MV-4-11 (cell line): ENCODE data around the gene PPARD.
"Not testable (repeated sequence)": the region's sequence is repeated elsewhere in the genome, so short reads cannot be mapped to it uniquely, and the experiment has no call there.

Experiments used
- DNase-seq: peaks from one replicate; lab custom pipeline; 2025; lab: John Stamatoyannopoulos, UW

The PPARD gene

GRCh38 chr6:35312076-35312800 is 30.1 kb upstream of the PPARD start:
- DNase-seq: no peak

DNA sequence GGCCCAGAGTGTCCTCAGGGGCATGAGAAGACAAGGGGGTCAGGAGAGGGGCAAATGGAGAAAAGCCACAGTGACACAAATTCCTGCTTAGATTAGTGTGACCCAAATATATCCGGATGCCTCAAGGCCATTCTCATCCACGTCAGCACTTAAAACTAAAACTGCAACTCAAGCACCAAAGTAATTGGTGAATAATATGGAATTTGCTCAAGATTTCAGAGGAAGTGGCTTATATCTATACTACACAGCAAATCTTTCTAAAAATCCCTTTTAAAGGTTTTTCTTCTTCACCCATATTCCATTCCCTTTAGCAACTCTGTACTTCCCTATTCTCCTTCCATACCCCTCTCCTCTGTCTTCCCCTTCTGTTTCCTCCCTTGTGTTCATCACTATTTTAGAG is 29.6 kb upstream of the PPARD start:
- DNase-seq: peak; percentile 17

DNA sequence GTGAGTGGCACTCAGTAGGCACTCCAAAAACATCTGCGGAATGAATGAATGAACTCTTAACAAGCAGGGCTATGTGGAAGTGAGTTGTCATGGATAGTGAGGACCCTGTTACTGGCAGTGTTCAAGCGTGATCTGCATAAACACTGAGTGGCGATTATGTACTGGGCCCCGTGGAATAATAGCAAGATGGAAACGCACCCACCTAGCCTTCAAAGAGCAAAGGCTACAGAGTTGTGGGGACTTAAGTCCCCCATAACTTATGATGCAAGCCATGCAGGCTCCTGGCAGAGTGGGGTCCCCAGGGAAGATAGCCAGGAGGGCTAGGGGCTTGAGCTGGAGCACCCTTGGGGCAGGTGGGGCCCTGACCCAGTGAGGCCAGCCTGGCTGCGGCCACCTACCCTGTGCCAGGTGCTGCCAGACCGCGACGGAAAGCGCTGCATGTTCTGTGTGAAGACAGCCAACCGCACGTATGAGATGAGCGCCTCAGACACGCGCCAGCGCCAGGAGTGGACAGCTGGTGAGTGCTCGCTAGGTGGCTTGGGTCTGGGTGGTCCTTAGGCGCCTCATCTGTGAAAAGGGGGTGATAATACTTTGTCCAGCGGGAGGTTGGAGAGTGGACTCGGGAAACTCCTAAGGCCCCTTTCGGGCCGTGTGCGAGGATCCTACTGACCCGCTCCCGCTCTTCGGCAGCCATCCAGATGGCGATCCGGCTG is 24.7 kb upstream of the PPARD start:
- DNase-seq: no peak

- no peak for DNase-seq
Observed at GRCh38 chr6:35318196-35319171, 23.9 kb upstream of the PPARD start.

- DNase-seq: no peak
Observed at GRCh38 chr6:35319346-35320030, 22.9 kb upstream of the PPARD start.

DNA sequence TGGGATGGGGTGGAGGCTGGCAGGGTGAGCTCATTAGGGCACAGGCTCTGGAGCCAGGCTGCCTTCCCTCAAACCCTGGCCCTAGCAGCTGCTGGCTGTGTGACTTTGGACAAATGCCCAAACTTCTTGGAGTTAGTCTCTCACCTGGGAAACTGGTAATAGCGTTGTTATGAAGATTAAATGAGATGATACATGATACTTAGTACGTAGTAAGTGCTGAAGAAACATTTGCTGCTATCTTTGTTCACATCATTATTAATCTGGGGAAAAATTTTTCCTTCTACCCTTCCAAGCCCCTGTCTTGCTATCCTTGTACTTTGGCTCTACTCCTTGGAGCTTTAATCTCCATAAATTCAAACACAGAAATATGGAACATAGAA is 22.3 kb upstream of the PPARD start:
- no peak for DNase-seq

- no peak for DNase-seq
Observed at GRCh38 chr6:35321091-35321490, 21.3 kb upstream of the PPARD start.

- peak; percentile 61 for DNase-seq
Observed at GRCh38 chr6:35327349-35328027, 14.9 kb upstream of the PPARD start.

DNA sequence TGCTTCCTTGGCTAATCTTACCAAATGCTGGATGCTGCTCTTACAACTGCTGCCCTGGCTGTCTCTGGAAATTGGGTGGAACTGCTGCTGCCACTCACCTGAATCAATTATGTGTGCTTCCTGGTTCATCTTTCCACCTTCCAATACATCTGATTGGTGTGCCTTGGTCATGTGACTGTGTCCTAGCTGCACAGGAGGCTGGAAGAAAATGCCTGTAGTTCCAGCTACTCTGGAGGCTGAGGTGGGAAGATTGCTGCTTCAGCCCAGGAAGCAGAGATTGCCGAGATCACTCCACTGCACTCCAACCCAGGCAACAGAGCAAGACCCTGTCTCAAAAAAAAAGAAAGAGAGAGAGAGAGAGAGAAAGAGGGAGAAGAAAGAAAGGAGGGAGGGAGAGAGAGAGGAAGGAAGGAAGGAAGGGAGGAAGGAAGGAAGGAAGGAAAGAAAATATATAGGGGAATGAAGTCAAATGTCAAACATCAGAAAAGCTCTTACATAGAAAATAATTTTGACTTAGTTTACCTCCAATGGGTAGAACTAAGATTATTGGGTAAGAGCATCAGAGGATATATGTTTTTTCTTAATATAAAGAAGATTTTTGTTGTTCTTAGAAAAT is 14.1 kb upstream of the PPARD start:
- DNase-seq: no peak

DNA sequence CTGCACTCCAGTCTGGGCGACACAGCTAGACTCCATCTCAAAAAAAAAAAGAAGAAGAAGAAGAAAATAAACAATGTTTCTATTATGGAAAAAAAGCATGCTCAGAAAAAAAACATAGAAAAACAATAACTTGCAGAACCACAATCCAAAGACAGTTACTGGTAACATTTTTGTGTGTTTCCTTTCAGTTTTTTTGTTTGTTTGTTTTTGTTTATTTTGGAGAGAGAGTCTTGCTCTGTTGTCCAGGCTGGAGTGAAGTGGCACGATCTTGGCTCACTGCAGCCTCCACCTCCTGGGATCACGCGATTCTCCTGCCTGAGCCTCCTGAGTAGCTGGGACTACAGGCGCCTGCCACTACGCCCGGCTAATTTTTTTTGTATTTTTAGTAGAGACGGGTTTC is 13.4 kb upstream of the PPARD start:
- not testable (repeated sequence) for DNase-seq

DNA sequence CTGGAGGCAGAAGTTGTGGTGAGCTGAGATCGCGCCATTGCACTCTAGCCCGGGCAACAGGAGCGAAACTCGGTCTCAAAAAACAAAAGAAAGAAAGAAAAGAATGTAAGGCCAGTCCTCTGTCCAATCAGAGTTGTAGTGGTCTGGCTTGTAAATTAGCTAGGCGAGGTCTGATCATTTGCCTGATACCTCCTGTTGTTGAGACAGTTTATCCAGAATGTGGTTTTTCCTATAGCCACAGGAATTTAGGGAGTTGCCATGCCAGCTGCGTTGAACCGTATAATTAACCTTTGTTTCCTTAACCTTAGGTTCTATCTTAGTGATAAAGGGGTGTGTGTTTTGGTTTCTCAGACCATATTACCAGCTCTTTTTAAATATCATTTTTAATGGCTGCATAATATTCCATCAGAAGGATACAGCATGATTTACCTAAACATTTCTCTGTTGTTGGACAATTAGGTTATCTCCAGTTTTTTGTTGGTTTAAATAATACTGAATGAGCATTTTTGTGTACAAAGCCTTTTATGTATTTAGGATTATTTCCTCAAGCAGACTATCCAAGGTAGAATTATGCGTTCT is 11.7 kb upstream of the PPARD start:
- no peak for DNase-seq

GRCh38 chr6:35332074-35332887 is 10.1 kb upstream of the PPARD start:
- not testable (repeated sequence) for DNase-seq

DNA sequence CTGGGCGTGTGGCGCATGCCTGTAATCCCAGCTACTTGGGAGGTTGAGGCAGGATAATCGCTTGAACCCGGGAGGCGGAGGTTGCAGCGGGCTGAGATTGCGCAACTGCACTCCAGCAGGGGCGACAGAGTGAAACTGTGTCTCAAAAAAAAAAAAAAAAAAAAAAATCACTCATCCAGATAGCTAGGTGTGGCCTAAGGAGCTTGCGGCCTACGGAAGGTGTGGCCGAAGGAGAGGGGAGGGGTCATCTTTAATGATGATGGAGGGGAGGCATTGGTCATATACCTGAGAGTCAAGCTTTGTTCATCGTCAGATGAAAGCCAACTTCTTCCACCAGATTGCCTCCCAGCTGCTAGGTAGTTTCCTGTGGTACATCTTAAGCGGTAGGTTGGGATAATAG is 801 bp upstream of the PPARD start:
- no peak for DNase-seq

GRCh38 chr6:35343092-35343834 is 905 bp downstream of the PPARD start:
- peak; percentile 83 for DNase-seq

DNA sequence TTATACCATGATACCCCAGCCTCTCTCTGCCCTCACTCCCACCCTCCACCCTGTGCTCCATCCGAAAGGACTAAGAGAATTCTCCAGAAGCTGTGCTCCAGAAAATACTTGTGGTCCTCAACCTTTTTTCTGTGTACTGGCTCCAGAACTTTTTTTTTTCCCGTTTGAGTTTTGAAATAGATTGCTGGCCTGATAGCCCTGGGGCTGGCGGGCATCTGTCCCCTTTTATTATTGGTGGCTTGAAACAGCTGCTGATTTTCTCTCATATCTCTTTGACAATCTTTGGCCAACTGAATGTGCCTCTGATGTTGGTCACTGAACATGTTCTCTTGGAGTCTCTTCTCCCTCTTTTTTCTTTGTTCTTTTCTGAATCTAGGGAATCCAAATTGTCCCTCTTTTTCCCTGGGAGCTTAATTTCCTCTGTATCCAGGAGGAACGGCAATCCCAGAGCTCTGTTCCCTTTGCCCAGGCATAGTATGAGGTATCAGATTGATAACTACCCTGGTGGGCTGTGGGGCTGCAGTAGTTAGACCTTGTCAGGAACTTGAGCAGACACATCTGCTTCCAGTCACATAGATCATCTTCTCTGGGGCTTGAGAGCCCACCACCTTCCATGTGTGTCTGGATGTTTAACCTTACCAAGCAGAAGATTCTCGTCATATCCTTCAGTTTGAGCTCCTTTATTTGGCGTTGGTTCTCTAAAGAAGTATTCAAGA is 1.6 kb downstream of the PPARD start:
- DNase-seq: no peak

GRCh38 chr6:35351422-35351821 is 9.1 kb downstream of the PPARD start:
- DNase-seq: no peak

DNA sequence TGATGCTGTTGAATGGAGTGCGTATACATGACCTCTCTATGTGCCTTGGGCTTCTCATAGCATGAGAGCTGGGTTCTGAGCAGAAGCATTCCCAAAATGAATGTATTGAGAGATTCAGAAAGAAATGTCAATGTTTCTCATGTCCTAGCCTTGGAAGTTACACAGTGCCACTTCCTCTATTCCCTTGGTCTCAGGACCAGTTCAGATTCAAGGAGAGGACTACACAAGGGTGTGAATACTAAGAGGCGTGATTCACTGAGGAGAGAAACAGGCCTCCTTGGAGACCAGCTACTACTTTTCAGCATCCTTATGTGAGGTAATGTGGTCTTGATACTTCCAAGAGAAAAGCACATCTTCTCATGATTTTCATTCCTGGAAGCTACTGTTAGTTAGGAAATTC is 10.4 kb downstream of the PPARD start:
- no peak for DNase-seq
